ENCODE measurements around the gene AUTS2.

AUTS2 gene

GRCh38 chr7:70599446-70600190 lies 1001.3 kb downstream of the AUTS2 start:
- DNase-seq: no peak

GRCh38 chr7:70600993-70601392 lies 1002.7 kb downstream of the AUTS2 start:
- no peak for DNase-seq

- no peak for DNase-seq
These were observed 1003.8 kb downstream of the AUTS2 start for GRCh38 chr7:70602117-70602516.

GRCh38 chr7:70607281-70607680 lies 1009.0 kb downstream of the AUTS2 start:
- no peak for DNase-seq

- no peak for DNase-seq
These were observed 1009.5 kb downstream of the AUTS2 start for GRCh38 chr7:70607759-70608158.

- no peak for DNase-seq
These were observed 1010.0 kb downstream of the AUTS2 start for GRCh38 chr7:70608229-70608628.

DNA sequence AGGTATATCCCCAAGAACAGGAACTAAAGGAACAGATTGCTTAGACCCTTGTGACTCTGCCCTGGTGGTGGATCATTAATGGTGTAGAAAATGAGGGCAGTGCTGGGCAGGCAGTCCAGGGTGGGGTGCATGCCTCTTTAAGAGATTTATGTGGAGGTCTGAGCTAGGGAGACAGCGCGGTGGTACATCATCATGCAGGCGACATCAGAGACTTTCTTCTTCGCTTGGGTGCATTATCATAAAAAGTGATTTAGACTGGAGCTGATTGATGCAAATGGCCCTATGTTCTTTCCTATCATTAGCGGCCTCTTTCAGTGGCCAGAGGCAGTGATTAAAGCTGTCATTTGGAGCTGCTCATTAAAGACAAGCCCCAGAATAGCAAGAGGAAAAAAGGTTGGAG lies 1014.5 kb downstream of the AUTS2 start:
- no peak for DNase-seq

- peak; percentile 97 for DNase-seq
These were observed 1016.2 kb downstream of the AUTS2 start for GRCh38 chr7:70614237-70615045.

DNA sequence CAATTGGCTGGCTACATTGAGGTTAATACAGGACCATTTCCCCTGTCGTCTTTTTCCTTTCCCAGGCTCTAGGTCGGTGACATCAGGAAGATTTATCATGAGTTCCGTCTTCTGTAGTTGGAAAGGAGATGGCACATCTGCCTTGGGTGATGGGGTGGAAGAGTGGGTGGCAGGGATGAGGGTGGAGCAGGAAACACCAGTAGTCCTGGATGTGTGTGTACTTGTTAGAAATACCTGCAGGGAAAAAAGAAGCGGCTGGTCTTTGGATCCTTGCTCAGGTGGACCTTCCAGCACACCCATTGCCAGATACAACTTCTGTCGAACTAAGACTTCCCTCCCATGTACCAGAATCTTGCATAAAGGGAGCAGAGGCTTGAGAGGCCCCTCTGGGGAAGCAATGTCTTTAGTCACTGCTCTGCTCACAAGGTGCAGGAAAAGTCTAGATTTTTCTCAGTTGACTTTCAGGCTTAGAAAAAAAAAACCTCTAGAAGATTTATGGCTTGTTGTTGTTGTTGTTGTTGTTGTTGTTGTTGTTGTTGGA lies 1016.9 kb downstream of the AUTS2 start:
- no peak for DNase-seq

DNA sequence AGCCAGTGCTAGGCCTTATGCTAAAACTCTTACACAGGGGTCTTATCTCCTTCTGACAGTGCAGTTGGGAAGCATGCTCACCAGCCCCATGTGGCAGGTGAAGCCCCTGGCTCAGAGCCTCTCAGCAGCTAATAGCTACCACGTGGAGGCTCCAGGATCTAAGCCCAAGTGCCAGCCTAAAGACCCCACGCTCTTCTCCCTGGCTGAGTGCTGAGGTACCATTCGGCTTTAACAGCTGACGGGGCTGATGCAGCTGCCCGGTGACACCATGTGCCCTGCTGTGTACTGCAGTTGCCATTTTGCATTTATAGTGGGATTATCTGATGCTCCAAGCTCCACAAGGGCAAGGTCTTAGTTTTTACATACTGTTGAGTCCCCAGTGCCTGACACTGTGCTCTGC lies 1017.9 kb downstream of the AUTS2 start:
- DNase-seq: peak; percentile 86

DNA sequence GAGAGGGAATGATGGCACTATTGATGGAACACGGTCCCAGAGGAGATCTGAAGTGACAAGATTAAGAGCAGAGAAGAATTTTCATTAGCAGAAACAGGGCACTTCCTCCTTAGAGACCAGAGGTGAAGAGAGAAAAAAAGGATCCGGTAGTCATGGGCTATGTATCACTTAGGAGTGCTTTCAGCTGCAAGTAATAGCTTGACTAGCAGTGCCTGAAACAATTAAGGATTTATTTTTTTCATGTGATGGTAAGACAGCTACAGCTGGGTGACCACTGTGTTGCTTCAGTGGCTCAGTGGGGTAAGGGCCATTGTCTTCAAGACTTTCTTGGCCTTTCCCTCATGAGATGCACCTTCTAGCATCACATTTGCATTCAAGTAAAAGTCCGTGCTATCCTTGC lies 1018.5 kb downstream of the AUTS2 start:
- no peak for DNase-seq

- peak; percentile 45 for DNase-seq
These were observed 1019.8 kb downstream of the AUTS2 start for GRCh38 chr7:70618020-70618551.

- peak; percentile 46 for DNase-seq
These were observed 1020.9 kb downstream of the AUTS2 start for GRCh38 chr7:70619130-70619529.

DNA sequence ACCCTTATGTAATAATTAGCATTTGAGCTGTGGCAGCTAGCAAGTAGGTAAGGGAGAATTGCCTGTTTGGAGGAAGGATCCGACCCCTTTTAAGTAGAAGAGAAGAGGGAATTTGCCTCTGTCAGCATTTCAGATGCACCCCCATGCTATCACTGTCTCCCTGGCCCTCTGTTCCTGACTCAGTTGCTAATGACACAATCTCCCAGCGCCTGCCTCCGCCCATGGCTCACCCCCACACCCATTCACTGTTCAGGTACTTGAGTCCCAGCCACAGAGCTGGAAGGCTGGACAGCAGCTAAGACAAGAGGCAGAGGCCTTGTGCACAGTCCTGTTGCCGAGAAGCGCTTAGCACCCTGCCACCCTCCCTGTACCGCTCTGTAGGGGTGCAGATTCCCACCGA lies 1021.4 kb downstream of the AUTS2 start:
- no peak for DNase-seq

GRCh38 chr7:70620333-70621055 lies 1022.2 kb downstream of the AUTS2 start:
- no peak for DNase-seq

GRCh38 chr7:70621954-70622600 lies 1023.8 kb downstream of the AUTS2 start:
- DNase-seq: no peak

- DNase-seq: no peak
These were observed 1024.7 kb downstream of the AUTS2 start for GRCh38 chr7:70622936-70623335.

DNA sequence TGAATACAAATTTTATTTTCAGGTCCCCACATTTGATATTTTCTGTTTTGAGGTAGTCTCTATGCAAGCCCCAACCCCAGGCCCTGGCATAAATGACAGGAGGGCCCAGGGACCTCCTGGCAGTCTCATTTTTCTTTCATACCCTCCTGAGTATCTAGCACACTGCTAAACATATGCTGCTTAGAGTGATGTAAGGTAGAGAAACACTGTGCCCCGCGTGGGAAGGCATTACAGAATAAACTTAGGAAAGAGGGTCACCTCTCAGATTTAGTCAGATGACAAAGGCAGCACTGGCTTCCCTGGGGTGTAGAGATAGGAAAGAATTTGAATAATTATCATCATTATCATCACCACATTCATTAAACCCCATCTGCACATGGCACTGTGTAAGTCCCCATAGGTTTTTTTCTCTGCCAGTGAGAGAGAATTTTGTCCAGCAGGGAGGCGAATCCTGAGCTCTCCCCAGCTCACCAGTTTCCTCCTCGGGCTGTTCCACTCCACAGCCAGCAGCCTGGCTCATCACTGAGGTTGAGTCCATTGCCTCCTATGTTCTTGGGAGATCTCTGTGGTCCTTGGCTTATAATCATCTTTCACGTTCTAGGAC lies 1026.3 kb downstream of the AUTS2 start:
- DNase-seq: no peak

DNA sequence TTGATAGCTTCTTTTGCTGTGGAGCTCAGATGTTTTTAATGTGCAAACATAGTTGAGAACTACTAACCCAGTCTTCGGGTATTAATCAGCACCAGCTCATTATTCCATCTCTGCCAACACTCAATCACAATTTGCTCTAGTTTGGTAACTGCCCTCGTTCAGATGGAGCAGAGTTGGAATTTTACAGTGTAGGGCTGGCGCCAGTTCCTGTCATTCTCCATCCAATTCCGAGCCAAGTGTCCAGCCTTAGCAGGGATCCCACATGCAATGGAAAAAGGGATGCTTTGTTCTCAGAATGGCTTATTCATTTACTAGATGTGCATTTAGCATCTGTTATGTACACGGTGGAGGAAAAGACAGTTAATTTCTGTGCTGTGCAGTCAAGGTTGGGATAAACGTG lies 1029.2 kb downstream of the AUTS2 start:
- no peak for DNase-seq

- DNase-seq: no peak
These were observed 1032.2 kb downstream of the AUTS2 start for GRCh38 chr7:70630440-70630817.

DNA sequence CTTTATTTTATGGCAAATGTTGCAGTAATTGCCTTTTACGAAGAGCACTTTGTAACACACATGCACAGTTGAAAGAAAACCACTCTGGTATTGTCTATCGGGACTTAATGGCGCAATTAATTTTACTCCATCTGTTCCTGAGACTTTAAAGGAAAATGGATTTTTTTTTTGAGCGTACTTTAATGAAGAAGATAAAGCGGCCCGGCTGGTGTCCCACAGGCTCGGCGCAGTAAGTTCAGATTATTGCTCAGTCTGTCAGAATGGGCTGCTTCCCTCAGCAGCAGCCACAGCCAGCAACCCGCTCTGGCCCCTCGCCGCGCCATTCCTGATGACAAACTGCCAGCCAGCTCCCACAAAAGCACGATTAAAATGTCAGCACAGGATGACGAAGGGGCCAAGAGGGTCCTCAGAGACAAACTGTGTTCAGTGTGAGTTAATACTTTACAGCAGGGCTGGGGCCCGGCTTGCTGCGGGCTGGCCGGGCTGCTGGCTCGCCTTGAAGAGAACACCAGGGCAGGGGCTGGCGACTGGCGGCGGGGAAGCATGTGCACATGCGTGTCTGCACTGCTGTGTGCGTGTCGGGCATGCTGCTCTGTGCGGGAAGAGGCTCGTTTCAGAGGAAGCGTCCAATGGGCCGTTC lies 1032.7 kb downstream of the AUTS2 start:
- DNase-seq: peak; percentile 29

- no peak for DNase-seq
These were observed 1033.4 kb downstream of the AUTS2 start for GRCh38 chr7:70631718-70632117.
